Measurements from ENCODE around the gene IMMP2L. TPM values are rescaled to one million over a fixed set of nuclear protein-coding genes. Genes with fewer than 3 reads are reported as not detected.
"Not testable (repeated sequence)": the region's sequence is repeated elsewhere in the genome, so short reads cannot be mapped to it uniquely, and the experiment has no call there.

Gene IMMP2L
- total RNA-seq, 1 donor from 2014 or later: 21.5 TPM

DNA sequence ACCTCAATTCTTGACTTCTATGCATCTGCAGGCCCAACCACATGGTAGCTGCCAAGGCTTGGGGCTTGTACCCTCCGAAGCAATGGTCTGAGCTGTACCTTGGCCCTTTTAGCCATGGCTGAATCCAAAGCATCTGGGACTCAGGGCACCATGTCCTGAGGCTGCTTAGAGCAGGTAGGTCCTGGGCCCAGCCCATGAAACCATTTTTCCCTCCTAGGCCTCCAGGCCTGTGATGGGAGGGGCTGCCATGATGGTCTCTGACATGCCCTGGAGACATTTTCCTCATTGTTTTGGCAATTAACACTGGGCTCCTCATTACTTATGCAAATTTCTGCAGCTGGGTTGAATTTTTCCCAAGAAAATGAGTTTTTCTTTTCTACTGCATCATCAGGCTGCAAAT lies 889.1 kb downstream of the IMMP2L start:
- Histone ChIP-seq H3K4me3 (no peak overlapping the region), H3K4me2 (no peak overlapping the region), H2AFZ (replicated peaks) (no peak overlapping the region), H4K20me1 (ENCODE audit: low read depth) (no peaks in the 10 kb centered on the region), H3K27ac (no peak overlapping the region), H3K9ac (no peak overlapping the region), H3K79me2 (ENCODE audit: low read depth) (no peaks in the 10 kb centered on the region), H3K36me3 (no peaks in the 10 kb centered on the region), H3K9me3 (ENCODE audit: low read depth) (no peaks in the 10 kb centered on the region), H3K4me1 (no peaks in the 10 kb centered on the region), H3K27me3 (no peaks in the 10 kb centered on the region), H3F3A (ENCODE audit: low read depth) (no peaks in the 10 kb centered on the region)
- Mint-ChIP-seq H3K27me3 (ENCODE audit: insufficient read depth, low read depth) (peaks cover 2% of the 10 kb centered on the region), H3K4me3 (no peak overlapping the region), H3K36me3 (peaks cover 7% of the 10 kb centered on the region), H3K9me3 (peaks cover 17% of the 10 kb centered on the region), H3K4me1 (no peaks in the 10 kb centered on the region), H3K27ac (no peak overlapping the region)
- no peak for DNase-seq (ENCODE audit: low spot score)
- TF ChIP-seq EZH2 (IDR thresholded peaks at IDR 0.05) (no peak), EZH2phosphoT487 (IDR thresholded peaks at IDR 0.05) (no peak)
- TF ChIP-seq, protein P1, sequence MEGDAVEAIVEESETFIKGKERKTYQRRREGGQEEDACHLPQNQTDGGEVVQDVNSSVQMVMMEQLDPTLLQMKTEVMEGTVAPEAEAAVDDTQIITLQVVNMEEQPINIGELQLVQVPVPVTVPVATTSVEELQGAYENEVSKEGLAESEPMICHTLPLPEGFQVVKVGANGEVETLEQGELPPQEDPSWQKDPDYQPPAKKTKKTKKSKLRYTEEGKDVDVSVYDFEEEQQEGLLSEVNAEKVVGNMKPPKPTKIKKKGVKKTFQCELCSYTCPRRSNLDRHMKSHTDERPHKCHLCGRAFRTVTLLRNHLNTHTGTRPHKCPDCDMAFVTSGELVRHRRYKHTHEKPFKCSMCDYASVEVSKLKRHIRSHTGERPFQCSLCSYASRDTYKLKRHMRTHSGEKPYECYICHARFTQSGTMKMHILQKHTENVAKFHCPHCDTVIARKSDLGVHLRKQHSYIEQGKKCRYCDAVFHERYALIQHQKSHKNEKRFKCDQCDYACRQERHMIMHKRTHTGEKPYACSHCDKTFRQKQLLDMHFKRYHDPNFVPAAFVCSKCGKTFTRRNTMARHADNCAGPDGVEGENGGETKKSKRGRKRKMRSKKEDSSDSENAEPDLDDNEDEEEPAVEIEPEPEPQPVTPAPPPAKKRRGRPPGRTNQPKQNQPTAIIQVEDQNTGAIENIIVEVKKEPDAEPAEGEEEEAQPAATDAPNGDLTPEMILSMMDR (IDR thresholded peaks at IDR 0.05): no peak

- Mint-ChIP-seq H3K27ac (no peak overlapping the region), H3K36me3 (peaks cover 9% of the 10 kb centered on the region), H3K9me3 (peaks cover 17% of the 10 kb centered on the region), H3K4me1 (no peaks in the 10 kb centered on the region), H3K27me3 (ENCODE audit: insufficient read depth, low read depth) (peaks cover 2% of the 10 kb centered on the region), H3K4me3 (no peak overlapping the region)
- H3F3A ChIP-seq (ENCODE audit: low read depth): no peaks in the 10 kb centered on the region
- no peak overlapping the region for H3K27ac ChIP-seq
- H3K27me3 ChIP-seq: no peaks in the 10 kb centered on the region
- TF ChIP-seq, protein P1 (IDR thresholded peaks at IDR 0.05): no peak
- TF ChIP-seq EZH2phosphoT487 (IDR thresholded peaks at IDR 0.05) (no peak), EZH2 (IDR thresholded peaks at IDR 0.05) (no peak)
- H3K9ac ChIP-seq: no peak overlapping the region
- no peaks in the 10 kb centered on the region for H4K20me1 ChIP-seq (ENCODE audit: low read depth)
- H3K79me2 ChIP-seq (ENCODE audit: low read depth): no peaks in the 10 kb centered on the region
- no peaks in the 10 kb centered on the region for H3K9me3 ChIP-seq (ENCODE audit: low read depth)
- no peak overlapping the region for H3K4me3 ChIP-seq
- no peaks in the 10 kb centered on the region for H3K4me1 ChIP-seq
- H3K36me3 ChIP-seq: no peaks in the 10 kb centered on the region
- no peak for DNase-seq (ENCODE audit: low spot score)
- H3K4me2 ChIP-seq: no peak overlapping the region
- H2AFZ ChIP-seq (replicated peaks): no peak overlapping the region
Observed at GRCh38 chr7:110669410-110669809, 892.9 kb downstream of the IMMP2L start.

GRCh38 chr7:110664803-110665202 lies 897.5 kb downstream of the IMMP2L start:
- Histone ChIP-seq H3K27ac (no peak overlapping the region), H3K4me3 (no peak overlapping the region), H3K9me3 (ENCODE audit: low read depth) (no peaks in the 10 kb centered on the region), H3K27me3 (no peaks in the 10 kb centered on the region), H4K20me1 (ENCODE audit: low read depth) (no peaks in the 10 kb centered on the region), H2AFZ (replicated peaks) (no peak overlapping the region), H3K36me3 (no peaks in the 10 kb centered on the region), H3F3A (ENCODE audit: low read depth) (no peaks in the 10 kb centered on the region), H3K4me2 (no peak overlapping the region), H3K79me2 (ENCODE audit: low read depth) (no peaks in the 10 kb centered on the region), H3K4me1 (no peaks in the 10 kb centered on the region), H3K9ac (no peak overlapping the region)
- no peak for TF ChIP-seq EZH2 (IDR thresholded peaks at IDR 0.05)
- TF ChIP-seq, protein P1 (IDR thresholded peaks at IDR 0.05): no peak
- TF ChIP-seq EZH2phosphoT487 (IDR thresholded peaks at IDR 0.05): no peak
- H3K27me3 Mint-ChIP-seq (ENCODE audit: insufficient read depth, low read depth): peaks cover 2% of the 10 kb centered on the region
- H3K36me3 Mint-ChIP-seq: peaks cover 2% of the 10 kb centered on the region
- no peak for DNase-seq (ENCODE audit: low spot score)
- no peak overlapping the region for H3K27ac Mint-ChIP-seq
- H3K4me3 Mint-ChIP-seq: no peak overlapping the region
- H3K4me1 Mint-ChIP-seq: no peaks in the 10 kb centered on the region
- peaks cover 14% of the 10 kb centered on the region for H3K9me3 Mint-ChIP-seq

DNA sequence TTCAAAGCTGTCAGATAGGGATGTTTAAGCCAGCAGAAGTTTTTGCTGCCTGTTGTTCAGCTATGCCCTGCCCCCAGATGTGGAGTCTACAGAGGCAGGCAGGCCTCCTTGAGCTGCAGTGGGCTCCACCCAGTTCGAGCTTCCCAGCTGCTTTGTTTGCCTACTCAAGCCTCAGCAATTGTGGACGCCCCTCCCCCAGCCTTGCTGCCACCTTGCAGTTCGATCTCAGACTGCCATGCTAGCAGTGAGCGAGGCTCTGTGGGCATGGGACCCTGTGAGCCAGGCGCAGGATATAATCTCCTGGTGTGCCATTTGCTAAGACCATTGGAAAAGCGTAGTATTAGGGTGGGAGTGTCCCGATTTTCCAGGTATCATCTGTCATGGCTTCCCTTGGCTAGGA lies 901.7 kb downstream of the IMMP2L start:
- not testable (repeated sequence) for H3K4me1 Mint-ChIP-seq

More for the DNA sequence above, 901.7 kb downstream of the IMMP2L start:
- not testable (repeated sequence) for H4K20me1 ChIP-seq (ENCODE audit: low read depth); H3K9ac ChIP-seq; H3K36me3 Mint-ChIP-seq; H3K36me3 ChIP-seq; DNase-seq (ENCODE audit: low spot score); H3K27ac ChIP-seq; H3K79me2 ChIP-seq (ENCODE audit: low read depth); H3K4me2 ChIP-seq; H3K4me1 ChIP-seq; H3K4me3 ChIP-seq; H3F3A ChIP-seq (ENCODE audit: low read depth); H2AFZ ChIP-seq (replicated peaks); H3K27ac Mint-ChIP-seq; H3K4me3 Mint-ChIP-seq; H3K9me3 ChIP-seq (ENCODE audit: low read depth); H3K27me3 ChIP-seq; H3K27me3 Mint-ChIP-seq (ENCODE audit: insufficient read depth, low read depth)
- peaks cover 26% of the 10 kb centered on the region for H3K9me3 Mint-ChIP-seq
